ENCODE data around the gene MBD3L5. TPM values are rescaled to one million over a fixed set of nuclear protein-coding genes. Genes with fewer than 3 reads are reported as not detected.
"Not testable (repeated sequence)": the region's sequence is repeated elsewhere in the genome, so short reads cannot be mapped to it uniquely, and the experiment has no call there.

The MBD3L5 gene
- total RNA-seq (not detected in 2 replicates), polyA plus RNA-seq (not detected in 2 replicates)

GRCh38 chr19:7030278-7030677 is at the start of gene MBD3L5:
TSS of gene MBD3L5 (plus strand) at chr19:7030578. CDS start at chr19:7030612, 34 bp downstream.
- not testable (repeated sequence) for H4K20me1 ChIP-seq (ENCODE audit: insufficient read depth, poor library complexity, severe bottlenecking); H3K9me3 ChIP-seq (ENCODE audit: low read depth); H3K27me3 ChIP-seq

GRCh38 chr19:6983448-6983847 is 46.9 kb upstream of the MBD3L5 start:
- Histone ChIP-seq H3K4me2 (no peak overlapping the region), H3K9me3 (ENCODE audit: low read depth) (no peaks in the 10 kb centered on the region), H3K79me2 (no peaks in the 10 kb centered on the region), H2AFZ (no peak overlapping the region), H4K20me1 (ENCODE audit: insufficient read depth, poor library complexity, severe bottlenecking) (no peaks in the 10 kb centered on the region), H3K4me3 (no peak overlapping the region), H3K36me3 (replicated peaks; ENCODE audit: insufficient read depth, low read depth) (no peaks in the 10 kb centered on the region), H3K9me2 (replicated peaks; ENCODE audit: insufficient read depth) (no peaks in the 10 kb centered on the region), H3K27me3 (no peaks in the 10 kb centered on the region), H3K27ac (no peak overlapping the region), H3K4me1 (ENCODE audit: insufficient read depth) (no peaks in the 10 kb centered on the region)
- TF ChIP-seq EZH2 (IDR thresholded peaks at IDR 0.05; ENCODE audit: borderline replicate concordance) (no peak), CTCF (IDR thresholded peaks at IDR 0.05; ENCODE audit: poor library complexity) (no peak), EZH2phosphoT487 (IDR thresholded peaks at IDR 0.05; ENCODE audit: low read depth, severe bottlenecking, unreplicated experiment) (no peak)
- DNase-seq (ENCODE audit: low spot score) = no peak

More at GRCh38 chr19:7030278-7030677, at the start of gene MBD3L5:
- no CpG with 5 or more reads among the region's 9 CpGs for WGBS (ENCODE audit: low lambda C conversion rate, missing lambda C conversion rate)
- H3K4me3 ChIP-seq; H3K79me2 ChIP-seq; H3K36me3 ChIP-seq (replicated peaks; ENCODE audit: insufficient read depth, low read depth); DNase-seq (ENCODE audit: low spot score); H3K9me2 ChIP-seq (replicated peaks; ENCODE audit: insufficient read depth); H3K4me1 ChIP-seq (ENCODE audit: insufficient read depth); H3K4me2 ChIP-seq; H2AFZ ChIP-seq; H3K27ac ChIP-seq: not testable (repeated sequence)

DNA sequence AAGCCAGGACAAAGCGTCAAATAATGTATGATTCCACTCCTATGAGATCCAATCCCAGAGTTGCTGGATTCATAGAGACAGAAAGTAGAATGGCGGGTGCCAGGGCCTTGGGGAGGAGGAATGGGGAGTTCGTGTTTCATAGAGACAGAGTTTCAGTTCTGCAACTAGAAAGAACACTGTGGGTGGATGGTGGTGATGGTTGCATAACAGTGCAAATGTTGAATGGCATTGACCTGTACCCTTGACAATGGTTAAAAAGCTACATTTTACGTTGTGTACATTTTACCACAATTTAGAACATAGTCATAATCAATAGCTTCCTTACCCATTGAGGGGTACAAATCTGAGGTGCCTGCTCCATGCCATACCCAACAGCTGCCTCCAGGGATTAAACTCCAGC is 42.5 kb upstream of the MBD3L5 start:
- Histone ChIP-seq H3K9me3 (ENCODE audit: low read depth) (no peaks in the 10 kb centered on the region), H3K4me2 (no peak overlapping the region), H3K4me3 (no peak overlapping the region), H3K36me3 (replicated peaks; ENCODE audit: insufficient read depth, low read depth) (no peaks in the 10 kb centered on the region), H3K27me3 (no peaks in the 10 kb centered on the region), H3K4me1 (ENCODE audit: insufficient read depth) (no peaks in the 10 kb centered on the region), H3K79me2 (no peaks in the 10 kb centered on the region), H4K20me1 (ENCODE audit: insufficient read depth, poor library complexity, severe bottlenecking) (no peaks in the 10 kb centered on the region), H2AFZ (no peak overlapping the region), H3K9me2 (replicated peaks; ENCODE audit: insufficient read depth) (no peaks in the 10 kb centered on the region), H3K27ac (no peak overlapping the region)
- TF ChIP-seq CTCF (IDR thresholded peaks at IDR 0.05; ENCODE audit: poor library complexity) = no peak
- TF ChIP-seq EZH2 (IDR thresholded peaks at IDR 0.05; ENCODE audit: borderline replicate concordance) = no peak
- TF ChIP-seq EZH2phosphoT487 (IDR thresholded peaks at IDR 0.05; ENCODE audit: low read depth, severe bottlenecking, unreplicated experiment) = no peak
- no peak for DNase-seq (ENCODE audit: low spot score)
- 37% methylated on average over 4 of the region's 4 CpGs for WGBS (ENCODE audit: low lambda C conversion rate, missing lambda C conversion rate)

- Histone ChIP-seq H3K9me2 (replicated peaks; ENCODE audit: insufficient read depth) (no peaks in the 10 kb centered on the region), H3K9me3 (ENCODE audit: low read depth) (no peaks in the 10 kb centered on the region), H3K27ac (no peak overlapping the region), H3K4me2 (no peak overlapping the region), H2AFZ (no peak overlapping the region), H3K27me3 (no peaks in the 10 kb centered on the region), H4K20me1 (ENCODE audit: insufficient read depth, poor library complexity, severe bottlenecking) (no peaks in the 10 kb centered on the region), H3K4me3 (no peak overlapping the region), H3K79me2 (no peaks in the 10 kb centered on the region), H3K36me3 (replicated peaks; ENCODE audit: insufficient read depth, low read depth) (no peaks in the 10 kb centered on the region), H3K4me1 (ENCODE audit: insufficient read depth) (no peaks in the 10 kb centered on the region)
- TF ChIP-seq CTCF (IDR thresholded peaks at IDR 0.05; ENCODE audit: poor library complexity) = no peak
- 56% methylated on average over 3 of the region's 3 CpGs for WGBS (ENCODE audit: low lambda C conversion rate, missing lambda C conversion rate)
- no peak for DNase-seq (ENCODE audit: low spot score)
These were observed 42.1 kb upstream of the MBD3L5 start for GRCh38 chr19:6988257-6988656.
